Upper lobe of left lung (tissue), 6 donors: ENCODE measurements around the gene AOC1. TPM values are rescaled to one million over a fixed set of nuclear protein-coding genes. Genes with fewer than 3 reads are reported as not detected.

Experiments
- ATAC-seq, 2 donors: fragments of 200-7000 bp; cut with Tn5 transposase; one replicate each; pipeline ENCODE4 v1.9.1; 2022; ENCODE audit warnings: mild to moderate bottlenecking in 2 of 2, moderate library complexity in 2 of 2; ENCODE audit not compliant: low FRiP score in 2 of 2
- DNase-seq, 2 donors: peaks; one replicate each; pipeline ENCODE4 v3.0.0-alpha.2; 2019 to 2020
- H3K27ac ChIP-seq, 4 donors: fragments of 200-600 bp; sonication (generic); one replicate each; pipeline ENCODE4 v1.5.1; 2016 to 2019
- H3K27me3 ChIP-seq, 4 donors: fragments of 200-600 bp; sonication (generic); one replicate each; pipeline ENCODE4 v1.5.1; 2017 to 2019
- H3K36me3 ChIP-seq, 4 donors: fragments of 200-600 bp; sonication (generic); one replicate each; pipeline ENCODE4 v1.5.1; 2016 to 2019
- H3K4me1 ChIP-seq, 4 donors: fragments of 200-600 bp; sonication (generic); one replicate each; pipeline ENCODE4 v1.5.1; 2018 to 2019
- H3K4me3 ChIP-seq, 4 donors: fragments of 200-600 bp; sonication (generic); one replicate each; pipeline ENCODE4 v1.5.1; 2017 to 2019; ENCODE audit warnings: mild to moderate bottlenecking in 2 of 4, moderate library complexity in 1 of 4
- H3K9me3 ChIP-seq, 4 donors: fragments of 200-600 bp; sonication (generic); one replicate each; pipeline ENCODE4 v1.5.1; 2018 to 2019
- EP300 ChIP-seq, 4 donors: sonication (generic); formaldehyde crosslinking; IDR thresholded peaks; one replicate each; pipeline ENCODE4 v1.5.1; 2017; ENCODE audit warnings: antibody characterized with exemption in 4 of 4, control low read depth in 2 of 4
- POLR2A ChIP-seq, 4 donors: fragments of 450-650 bp; IDR thresholded peaks; one replicate each; pipeline ENCODE4 v1.5.1; 2016 to 2017; ENCODE audit warnings: antibody characterized with exemption in 4 of 4, mild to moderate bottlenecking in 2 of 4
- POLR2AphosphoS5 ChIP-seq, 2 donors: sonication (generic); formaldehyde crosslinking; IDR thresholded peaks; one replicate each; pipeline ENCODE4 v1.5.1; 2017; ENCODE audit warnings: antibody characterized with exemption in 2 of 2
- WGBS, 2 donors: methylation state at CpG; one replicate each; pipeline ENCODE4 v1.1.5; 2017 to 2018; 5-methylcytosine and 5-hydroxymethylcytosine counted together
- total RNA-seq, 6 donors: library from RNA; depleted of rRNA in 4 of 6; stranded (reverse); fragments of >200 nt in 4 of 6; gene quantifications; one replicate each; pipeline versions ENCODE4 v1.1.0 to v1.2.1, GENCODE V29; 2016 to 2021
- TF ChIP-seq, protein P1 (sequence below), 6 experiments: fragments of 450-650 bp in 4 of 6; fragments of 200-600 bp in 2 of 6; sonication (generic) in 2 of 6; IDR thresholded peaks; one replicate each; pipeline ENCODE4 v1.5.1; 2016 to 2019; ENCODE audit warnings: antibody characterized with exemption in 6 of 6
- donor health status: DM: no; HTN: no; CAD: no; lungs with moderate emphysema.
- donor health status: DM: no; HTN: yes; CAD: no; lungs with severe emphysema.

The AOC1 gene
- total RNA-seq, 6 donors from 2014 or later = 0.31 to 0.88 TPM; not detected in 4

DNA sequence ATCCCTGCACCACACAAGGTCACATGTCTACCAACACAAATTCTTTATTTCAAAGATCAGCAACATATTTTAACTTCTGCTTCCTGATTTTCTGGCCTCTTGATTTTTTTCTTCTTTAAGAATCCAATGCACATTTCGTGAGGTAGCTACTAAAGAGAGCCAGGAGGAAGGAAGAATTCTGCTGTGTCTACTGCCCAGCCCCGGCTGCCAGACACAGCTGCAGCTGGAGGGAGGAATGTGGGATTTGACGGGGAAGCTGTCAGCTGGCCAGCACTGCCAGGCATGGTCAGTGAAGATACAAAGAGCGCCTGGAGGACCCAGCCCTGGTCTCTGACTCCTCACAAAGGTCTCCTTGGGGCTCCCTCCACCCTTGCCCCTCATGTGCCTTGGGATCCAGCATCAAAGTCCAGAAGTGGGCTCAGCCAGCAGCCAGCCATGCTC lies 6.9 kb upstream of the AOC1 start:
- DNase-seq (no peak), ATAC-seq (peak in 1 of 2 donors; percentile 76)
- no peaks in the 10 kb centered on the region for H3K9me3 ChIP-seq
- H3K4me3 ChIP-seq = no peak overlapping the region
- H3K4me1 ChIP-seq = no peaks in the 10 kb centered on the region
- TF ChIP-seq, protein P1, sequence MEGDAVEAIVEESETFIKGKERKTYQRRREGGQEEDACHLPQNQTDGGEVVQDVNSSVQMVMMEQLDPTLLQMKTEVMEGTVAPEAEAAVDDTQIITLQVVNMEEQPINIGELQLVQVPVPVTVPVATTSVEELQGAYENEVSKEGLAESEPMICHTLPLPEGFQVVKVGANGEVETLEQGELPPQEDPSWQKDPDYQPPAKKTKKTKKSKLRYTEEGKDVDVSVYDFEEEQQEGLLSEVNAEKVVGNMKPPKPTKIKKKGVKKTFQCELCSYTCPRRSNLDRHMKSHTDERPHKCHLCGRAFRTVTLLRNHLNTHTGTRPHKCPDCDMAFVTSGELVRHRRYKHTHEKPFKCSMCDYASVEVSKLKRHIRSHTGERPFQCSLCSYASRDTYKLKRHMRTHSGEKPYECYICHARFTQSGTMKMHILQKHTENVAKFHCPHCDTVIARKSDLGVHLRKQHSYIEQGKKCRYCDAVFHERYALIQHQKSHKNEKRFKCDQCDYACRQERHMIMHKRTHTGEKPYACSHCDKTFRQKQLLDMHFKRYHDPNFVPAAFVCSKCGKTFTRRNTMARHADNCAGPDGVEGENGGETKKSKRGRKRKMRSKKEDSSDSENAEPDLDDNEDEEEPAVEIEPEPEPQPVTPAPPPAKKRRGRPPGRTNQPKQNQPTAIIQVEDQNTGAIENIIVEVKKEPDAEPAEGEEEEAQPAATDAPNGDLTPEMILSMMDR (IDR thresholded peaks at IDR 0.05) = no peak
- TF ChIP-seq POLR2A (IDR thresholded peaks at IDR 0.05) = no peak
- no peaks in the 10 kb centered on the region for H3K36me3 ChIP-seq
- no peak overlapping the region for H3K27ac ChIP-seq
- 29 to 30% methylated on average over 4 of the region's 4 CpGs for WGBS, 2 donors
- no peaks in the 10 kb centered on the region for H3K27me3 ChIP-seq

DNA sequence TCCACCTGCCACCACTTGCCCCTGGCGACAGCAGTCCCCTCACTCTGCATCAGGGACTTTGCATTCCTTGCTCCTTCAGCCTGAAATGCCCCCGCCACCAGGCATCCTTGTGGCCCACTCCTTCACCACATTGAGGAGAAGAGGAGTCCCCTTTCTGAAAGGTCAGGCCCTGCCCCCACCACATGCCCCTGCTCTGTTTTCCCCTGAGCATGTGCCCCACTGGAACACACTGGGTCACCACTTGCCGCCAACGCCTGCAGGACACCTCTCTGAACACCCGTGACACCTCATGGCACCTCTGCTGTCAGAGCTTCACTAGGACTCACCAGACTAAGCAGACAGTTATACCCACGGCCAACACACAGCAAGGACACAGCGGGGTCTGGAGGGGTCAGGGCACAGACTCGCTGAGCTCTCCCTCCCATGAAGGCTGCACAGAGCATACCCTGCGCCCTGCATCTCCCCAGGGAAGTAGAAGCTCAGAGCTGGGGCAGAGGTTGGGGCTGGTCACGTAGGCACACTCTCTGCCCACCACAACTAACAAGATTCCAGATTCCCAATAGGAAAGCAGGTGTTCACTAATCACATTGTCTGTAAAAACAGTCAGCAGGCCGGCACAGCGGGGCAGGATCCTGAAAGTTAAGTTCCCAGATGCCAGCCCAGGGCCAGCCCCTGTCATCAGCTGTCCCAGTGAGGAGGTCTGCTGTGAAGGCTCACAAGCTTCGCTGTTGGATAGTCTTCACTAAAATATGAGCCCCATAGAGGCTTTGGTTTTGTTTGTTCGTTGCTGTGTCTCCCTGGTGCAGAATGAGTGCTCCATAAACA lies 5.8 kb upstream of the AOC1 start:
- Histone ChIP-seq H3K27me3 (no peaks in the 10 kb centered on the region), H3K4me1 (no peaks in the 10 kb centered on the region), H3K36me3 (no peaks in the 10 kb centered on the region), H3K9me3 (no peaks in the 10 kb centered on the region), H3K27ac (no peak overlapping the region), H3K4me3 (no peak overlapping the region)
- DNase-seq = no peak
- 90 to 94% methylated on average over 8 to 14 of the region's 14 CpGs for WGBS, 2 donors
- TF ChIP-seq EP300 (IDR thresholded peaks at IDR 0.05) (no peak), POLR2AphosphoS5 (IDR thresholded peaks at IDR 0.05) (no peak), POLR2A (IDR thresholded peaks at IDR 0.05) (no peak)
- TF ChIP-seq, protein P1 (IDR thresholded peaks at IDR 0.05) = no peak
- ATAC-seq = no peak

DNA sequence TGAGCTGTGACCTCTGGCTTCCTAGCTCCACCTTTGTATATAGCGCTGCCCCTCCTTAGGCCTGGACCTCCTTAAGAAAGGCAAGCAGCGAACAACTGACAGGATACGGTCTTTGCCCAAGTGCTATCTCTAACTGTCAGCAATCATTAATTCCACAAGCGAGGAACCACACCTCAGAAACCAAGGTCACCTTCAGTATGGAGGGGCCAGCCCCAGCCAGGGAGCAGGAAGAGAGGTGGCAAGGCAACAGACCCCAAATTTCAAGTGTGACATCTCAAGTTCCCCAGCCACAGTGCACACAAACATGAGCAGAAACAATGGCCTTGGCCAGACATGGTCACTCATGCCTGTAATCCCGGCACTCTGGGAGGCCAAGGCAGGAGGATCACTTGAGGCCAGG lies 4.8 kb upstream of the AOC1 start:
- DNase-seq (no peak), ATAC-seq (no peak)
- WGBS, 2 donors = 86 to 99% methylated on average over 5 of the region's 5 CpGs
- H3K27ac ChIP-seq = no peak overlapping the region
- H3K4me1 ChIP-seq = no peaks in the 10 kb centered on the region
- no peak overlapping the region for H3K4me3 ChIP-seq
- TF ChIP-seq POLR2A (IDR thresholded peaks at IDR 0.05) = no peak
- no peak for TF ChIP-seq EP300 (IDR thresholded peaks at IDR 0.05)
- TF ChIP-seq POLR2AphosphoS5 (IDR thresholded peaks at IDR 0.05) = no peak
- TF ChIP-seq, protein P1 (IDR thresholded peaks at IDR 0.05) = no peak
- no peaks in the 10 kb centered on the region for H3K36me3 ChIP-seq
- no peaks in the 10 kb centered on the region for H3K27me3 ChIP-seq
- H3K9me3 ChIP-seq = no peaks in the 10 kb centered on the region

DNA sequence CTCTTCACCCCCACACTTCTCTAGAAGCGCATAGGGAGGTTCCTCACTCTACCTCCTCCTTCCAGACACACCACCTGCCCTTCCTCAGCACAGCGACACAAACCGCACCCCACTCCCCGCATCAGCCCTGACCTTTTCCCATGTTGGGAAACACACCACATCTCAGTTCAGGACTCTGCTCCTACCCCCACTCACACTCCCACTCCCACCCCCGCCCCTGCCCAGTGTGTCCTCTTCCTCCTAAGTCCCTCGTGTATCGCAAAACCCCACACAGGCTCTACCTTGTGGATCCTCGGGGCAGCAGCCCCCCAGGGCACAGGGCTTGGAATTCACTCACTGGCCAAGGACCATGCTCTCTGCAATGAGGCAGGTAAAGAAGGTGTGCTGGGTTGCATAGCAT lies 4.2 kb upstream of the AOC1 start:
- Histone ChIP-seq H3K4me3 (no peak overlapping the region), H3K36me3 (no peaks in the 10 kb centered on the region), H3K27ac (no peak overlapping the region), H3K9me3 (no peaks in the 10 kb centered on the region), H3K27me3 (no peaks in the 10 kb centered on the region), H3K4me1 (no peaks in the 10 kb centered on the region)
- DNase-seq = no peak
- no peak for ATAC-seq
- no peak for TF ChIP-seq EP300 (IDR thresholded peaks at IDR 0.05)
- TF ChIP-seq POLR2AphosphoS5 (IDR thresholded peaks at IDR 0.05) = no peak
- TF ChIP-seq POLR2A (IDR thresholded peaks at IDR 0.05) = no peak
- TF ChIP-seq, protein P1 (IDR thresholded peaks at IDR 0.05) = no peak
- 93 to 94% methylated on average over 8 of the region's 8 CpGs for WGBS, 2 donors
